HL-60/S4 treated with retinoic acid at 250 ng/mL for 4 days and 3 days (cell line): ENCODE measurements around the gene ANKRD34C.
"Not testable (repeated sequence)": the region's sequence is repeated elsewhere in the genome, so short reads cannot be mapped to it uniquely, and the experiment has no call there.

Source experiments
- in situ Hi-C: fragments of 300-500 bp; cut with MboI; formaldehyde crosslinking; loops from 2 replicates; pipeline ENCODE4 v1.7.0; 2022; ENCODE audit warnings: low sequenced_read_pairs

The ANKRD34C gene

GRCh38 chr15:79310985-79311900, 28.7 kb downstream of the ANKRD34C start, which contains the start of gene TMED3:
Gene TMED3, plus strand, starts transcription at chr15:79311112. Its CDS starts 138 bp downstream, at chr15:79311250.
- in situ Hi-C loops = no loop called here

- in situ Hi-C loops = no loop called here
These were observed 29.5 kb downstream of the ANKRD34C start for GRCh38 chr15:79311901-79312553.

- in situ Hi-C loops = no loop called here
These were observed 31.7 kb downstream of the ANKRD34C start for GRCh38 chr15:79314186-79314585.

- in situ Hi-C loops = no loop called here
These were observed 32.3 kb downstream of the ANKRD34C start for GRCh38 chr15:79314811-79315210.

GRCh38 chr15:79315623-79316328, 33.3 kb downstream of the ANKRD34C start:
- in situ Hi-C loops = no loop called here

GRCh38 chr15:79316864-79317263, 34.3 kb downstream of the ANKRD34C start:
- in situ Hi-C loops = no loop called here

- in situ Hi-C loops = not testable (repeated sequence)
These were observed 37.5 kb downstream of the ANKRD34C start for GRCh38 chr15:79319973-79320372.

- in situ Hi-C loops = no loop called here
These were observed 39.4 kb downstream of the ANKRD34C start for GRCh38 chr15:79321876-79322275.

- in situ Hi-C loops = no loop called here
These were observed 39.8 kb downstream of the ANKRD34C start for GRCh38 chr15:79322306-79322705.

GRCh38 chr15:79322945-79323344, 40.4 kb downstream of the ANKRD34C start:
- in situ Hi-C loops = no loop called here

- in situ Hi-C loops = no loop called here
These were observed 46.7 kb downstream of the ANKRD34C start for GRCh38 chr15:79329171-79329611.
